Liver (tissue), 9 donors: ENCODE results near the gene RELA. TPM values are rescaled to one million over a fixed set of nuclear protein-coding genes. Genes with fewer than 3 reads are reported as not detected.
A peak's percentile ranks its signal among the peaks of the same experiment; 100 is the strongest.

Experiments
- DNase-seq: peaks from one replicate; pipeline ENCODE4 v3.0.0-alpha.2; 2017; ENCODE audit warnings: low spot score
- H3K27ac ChIP-seq, 2 donors: one replicate each; pipeline ENCODE4 v1.7.0; 2013; ENCODE audit warnings: inconsistent platforms in 2 of 2, low read length in 2 of 2, control low read depth in 1 of 2, low read depth in 1 of 2, mild to moderate bottlenecking in 1 of 2
- H3K27me3 ChIP-seq, 4 donors: one replicate each; pipeline versions ENCODE4 v1.6.1 to v1.7.0; 2013; ENCODE audit warnings: low read length in 3 of 4, inconsistent platforms in 1 of 4, mild to moderate bottlenecking in 1 of 4, moderate library complexity in 1 of 4; ENCODE audit not compliant: control insufficient read depth in 4 of 4, insufficient read depth in 4 of 4
- H3K36me3 ChIP-seq, 4 donors: one replicate each; pipeline versions ENCODE4 v1.6.1 to v1.7.0; 2013; ENCODE audit warnings: low read length in 3 of 4, mild to moderate bottlenecking in 3 of 4, low read depth in 1 of 4, moderate library complexity in 1 of 4; ENCODE audit not compliant: control insufficient read depth in 4 of 4, insufficient read depth in 3 of 4
- H3K4me1 ChIP-seq, 4 donors: one replicate each; pipeline versions ENCODE4 v1.6.1 to v1.7.0; 2013; ENCODE audit warnings: low read length in 3 of 4, mild to moderate bottlenecking in 3 of 4, moderate library complexity in 1 of 4; ENCODE audit not compliant: control insufficient read depth in 4 of 4, insufficient read depth in 4 of 4
- H3K4me3 ChIP-seq, 3 donors: one replicate each; pipeline versions ENCODE4 v1.6.1 to v1.7.0; 2013; ENCODE audit warnings: low read length in 3 of 3, control low read depth in 1 of 3, low read depth in 1 of 3, mild to moderate bottlenecking in 1 of 3
- H3K9ac ChIP-seq, 2 donors: one replicate each; pipeline ENCODE4 v1.7.0; 2013; ENCODE audit warnings: low read length in 2 of 2, mild to moderate bottlenecking in 2 of 2, moderate library complexity in 2 of 2, control low read depth in 1 of 2, low read depth in 1 of 2
- H3K9me3 ChIP-seq, 4 donors: one replicate each; pipeline versions ENCODE4 v1.6.1 to v1.7.0; 2013; ENCODE audit warnings: low read length in 3 of 4; ENCODE audit not compliant: control insufficient read depth in 4 of 4
- FOXA1 ChIP-seq: IDR thresholded peaks from 2 replicates; pipeline ENCODE4 v1.6.1; 2016; ENCODE audit warnings: antibody characterized with exemption
- FOXA2 ChIP-seq: IDR thresholded peaks from 2 replicates; pipeline ENCODE4 v1.6.1; 2016; ENCODE audit warnings: antibody characterized with exemption
- GABPA ChIP-seq, 2 donors: IDR thresholded peaks in 1 of 2; conservative IDR thresholded peaks in 1 of 2; 2 replicates each; pipeline ENCODE4 v1.6.1; 2016; ENCODE audit warnings: antibody characterized with exemption in 2 of 2, mild to moderate bottlenecking in 1 of 2, moderate library complexity in 1 of 2
- HNF4A ChIP-seq, 2 donors: conservative IDR thresholded peaks; 2 replicates each; pipeline ENCODE4 v1.6.1; 2016; ENCODE audit warnings: antibody characterized with exemption in 2 of 2, mild to moderate bottlenecking in 2 of 2
- HNF4G ChIP-seq: IDR thresholded peaks from 2 replicates; pipeline ENCODE4 v1.6.1; 2016; ENCODE audit warnings: antibody characterized with exemption
- JUND ChIP-seq, 2 donors: IDR thresholded peaks; 2 replicates each; pipeline ENCODE4 v1.6.1; 2016; ENCODE audit warnings: antibody characterized with exemption in 2 of 2
- MAX ChIP-seq: IDR thresholded peaks from 2 replicates; pipeline ENCODE4 v1.6.1; 2016; ENCODE audit warnings: antibody characterized with exemption
- NR2F2 ChIP-seq: IDR thresholded peaks from 2 replicates; pipeline ENCODE4 v1.6.1; 2016; ENCODE audit warnings: antibody characterized with exemption
- RAD21 ChIP-seq, 2 donors: IDR thresholded peaks; 2 replicates each; pipeline ENCODE4 v1.6.1; 2016; ENCODE audit warnings: antibody characterized with exemption in 2 of 2, mild to moderate bottlenecking in 2 of 2
- RXRA ChIP-seq, 2 donors: IDR thresholded peaks; 2 replicates each; pipeline ENCODE4 v1.6.1; 2017 to 2018; ENCODE audit warnings: antibody characterized with exemption in 2 of 2, mild to moderate bottlenecking in 1 of 2
- SP1 ChIP-seq: IDR thresholded peaks from 2 replicates; pipeline ENCODE4 v1.6.1; 2018; ENCODE audit warnings: antibody characterized with exemption, mild to moderate bottlenecking
- TAF1 ChIP-seq: conservative IDR thresholded peaks from 2 replicates; pipeline ENCODE4 v1.6.1; 2016; ENCODE audit warnings: antibody characterized with exemption, mild to moderate bottlenecking
- YY1 ChIP-seq: IDR thresholded peaks from 2 replicates; pipeline ENCODE4 v1.6.1; 2016; ENCODE audit warnings: antibody characterized with exemption, mild to moderate bottlenecking
- WGBS: extraction: QIAGEN DNeasy Blood & Tissue Kit; methylation state at CpG from one replicate; pipeline ENCODE4 v1.1.7; 2013; 5-methylcytosine and 5-hydroxymethylcytosine counted together
- polyA plus RNA-seq, 2 donors: library from polyadenylated mRNA; stranded (reverse) in 1 of 2; unstranded in 1 of 2; fragments of 200-250 nt in 1 of 2; fragments of >200 nt in 1 of 2; fragmentation: Nextera tagmentation in 1 of 2; extraction: Ambion mirVana in 1 of 2; gene quantifications; one replicate each; pipeline versions ENCODE4 v1.2.1 to v1.2.3, GENCODE V29; 2013 to 2015
- total RNA-seq, 2 donors: library from RNA; depleted of rRNA; stranded (reverse); fragments of >200 nt; gene quantifications; one replicate each; pipeline ENCODE4 v1.2.3, GENCODE V29; 2014
- TF ChIP-seq, protein P1 (sequence below): IDR thresholded peaks from 2 replicates; pipeline ENCODE4 v1.6.1; 2016; ENCODE audit warnings: antibody characterized with exemption, mild to moderate bottlenecking
- TF ChIP-seq, protein P2 (sequence below): fragments of 150-350 bp; IDR thresholded peaks from 2 replicates; pipeline ENCODE4 v1.5.1; 2017; ENCODE audit warnings: improper control_type of control experiment, low read depth, low read length; ENCODE audit not compliant: missing input control
- donor health status: healthy.
- donor health status: healthy.
- donor health status: healthy.
- donor health status: healthy.
- donor health status: healthy.

Gene RELA
- total RNA-seq (10 to 100 TPM; 11.1 to 22.6 TPM), polyA plus RNA-seq (10 to 100 TPM; 21.3 to 30.7 TPM)

DNA sequence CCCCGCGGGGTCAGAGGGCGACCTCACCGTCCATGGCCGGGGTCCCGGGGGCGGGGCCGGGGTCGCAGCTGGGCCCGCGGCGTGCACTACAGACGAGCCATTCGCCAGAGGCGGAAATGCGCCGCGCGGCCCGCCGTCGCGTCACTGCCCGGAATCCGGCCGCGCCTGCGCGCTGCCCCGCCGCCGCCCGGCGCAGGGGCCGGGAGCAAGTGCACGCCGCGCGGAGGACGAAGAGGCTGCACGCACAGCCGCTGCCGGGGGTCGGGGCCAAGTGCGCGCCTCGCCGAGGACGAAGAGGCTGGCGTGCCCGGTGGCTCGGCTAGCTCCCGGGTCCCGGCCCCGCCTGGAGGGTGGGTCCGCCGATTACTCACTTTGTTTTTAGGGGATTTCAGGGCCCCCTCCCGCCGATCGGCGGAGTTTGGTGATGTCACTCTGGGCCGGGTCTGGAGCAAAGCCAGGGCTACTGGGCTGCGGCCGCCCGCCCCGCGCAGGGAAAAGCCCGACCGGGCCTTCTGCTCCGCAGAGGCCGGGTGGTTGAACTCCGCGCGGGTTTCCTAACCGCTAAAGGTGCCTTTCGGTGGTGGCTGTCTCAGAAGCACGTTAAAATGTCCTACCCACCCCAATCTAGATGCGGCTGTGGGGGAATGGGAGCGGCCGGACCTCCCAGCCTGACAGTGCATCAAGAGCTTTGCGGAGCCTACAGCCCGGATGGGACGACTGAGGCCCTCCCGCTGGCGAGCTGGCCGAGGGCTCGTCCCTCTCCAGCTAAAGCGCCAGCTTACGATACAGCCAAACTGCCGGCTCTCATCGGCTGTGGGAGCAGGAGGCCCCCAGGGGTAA is at the start of gene RELA:
Gene RELA, minus strand, starts transcription at position 118 of the 840 bp plus-strand sequence. Its CDS starts 84 bp downstream, at position 34.
- Histone ChIP-seq H3K27ac (peak within 1 kb of the TSS; percentile 100), H3K27me3 (no peaks in the 10 kb centered on the region), H3K9ac (peak within 1 kb of the TSS; percentile 99 to 100), H3K36me3 (peaks cover 6 to 25% (median 22%) of the 10 kb centered on the region in 4 donors), H3K9me3 (no peaks in the 10 kb centered on the region), H3K4me3 (peak within 1 kb of the TSS; percentile 83 to 100 (median 98)), H3K4me1 (peaks cover 0 to 30% (median 16%) of the 10 kb centered on the region in 4 donors)
- DNase-seq = peak; percentile 91
- under 1% methylated on average over 91 of the region's 91 CpGs for WGBS
- TF ChIP-seq RXRA (IDR thresholded peaks at IDR 0.05) (peak; percentile 42 to 48), GABPA (IDR thresholded peaks at IDR 0.05 in 1 of 2, conservative IDR thresholded peaks at IDR 0.05 in 1 of 2) (peak in 1 of 2 donors; percentile 33), RAD21 (IDR thresholded peaks at IDR 0.05) (peak; percentile 16 to 26), SP1 (peak; percentile 62), TAF1 (peak; percentile 36), JUND (IDR thresholded peaks at IDR 0.05) (peak; percentile 64 to 80), MAX (no peak), YY1 (peak; percentile 60), NR2F2 (peak; percentile 24), HNF4A (conservative IDR thresholded peaks at IDR 0.05) (no peak)
- TF ChIP-seq, protein P1, sequence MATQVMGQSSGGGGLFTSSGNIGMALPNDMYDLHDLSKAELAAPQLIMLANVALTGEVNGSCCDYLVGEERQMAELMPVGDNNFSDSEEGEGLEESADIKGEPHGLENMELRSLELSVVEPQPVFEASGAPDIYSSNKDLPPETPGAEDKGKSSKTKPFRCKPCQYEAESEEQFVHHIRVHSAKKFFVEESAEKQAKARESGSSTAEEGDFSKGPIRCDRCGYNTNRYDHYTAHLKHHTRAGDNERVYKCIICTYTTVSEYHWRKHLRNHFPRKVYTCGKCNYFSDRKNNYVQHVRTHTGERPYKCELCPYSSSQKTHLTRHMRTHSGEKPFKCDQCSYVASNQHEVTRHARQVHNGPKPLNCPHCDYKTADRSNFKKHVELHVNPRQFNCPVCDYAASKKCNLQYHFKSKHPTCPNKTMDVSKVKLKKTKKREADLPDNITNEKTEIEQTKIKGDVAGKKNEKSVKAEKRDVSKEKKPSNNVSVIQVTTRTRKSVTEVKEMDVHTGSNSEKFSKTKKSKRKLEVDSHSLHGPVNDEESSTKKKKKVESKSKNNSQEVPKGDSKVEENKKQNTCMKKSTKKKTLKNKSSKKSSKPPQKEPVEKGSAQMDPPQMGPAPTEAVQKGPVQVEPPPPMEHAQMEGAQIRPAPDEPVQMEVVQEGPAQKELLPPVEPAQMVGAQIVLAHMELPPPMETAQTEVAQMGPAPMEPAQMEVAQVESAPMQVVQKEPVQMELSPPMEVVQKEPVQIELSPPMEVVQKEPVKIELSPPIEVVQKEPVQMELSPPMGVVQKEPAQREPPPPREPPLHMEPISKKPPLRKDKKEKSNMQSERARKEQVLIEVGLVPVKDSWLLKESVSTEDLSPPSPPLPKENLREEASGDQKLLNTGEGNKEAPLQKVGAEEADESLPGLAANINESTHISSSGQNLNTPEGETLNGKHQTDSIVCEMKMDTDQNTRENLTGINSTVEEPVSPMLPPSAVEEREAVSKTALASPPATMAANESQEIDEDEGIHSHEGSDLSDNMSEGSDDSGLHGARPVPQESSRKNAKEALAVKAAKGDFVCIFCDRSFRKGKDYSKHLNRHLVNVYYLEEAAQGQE = peak; percentile 58
- TF ChIP-seq, protein P2, sequence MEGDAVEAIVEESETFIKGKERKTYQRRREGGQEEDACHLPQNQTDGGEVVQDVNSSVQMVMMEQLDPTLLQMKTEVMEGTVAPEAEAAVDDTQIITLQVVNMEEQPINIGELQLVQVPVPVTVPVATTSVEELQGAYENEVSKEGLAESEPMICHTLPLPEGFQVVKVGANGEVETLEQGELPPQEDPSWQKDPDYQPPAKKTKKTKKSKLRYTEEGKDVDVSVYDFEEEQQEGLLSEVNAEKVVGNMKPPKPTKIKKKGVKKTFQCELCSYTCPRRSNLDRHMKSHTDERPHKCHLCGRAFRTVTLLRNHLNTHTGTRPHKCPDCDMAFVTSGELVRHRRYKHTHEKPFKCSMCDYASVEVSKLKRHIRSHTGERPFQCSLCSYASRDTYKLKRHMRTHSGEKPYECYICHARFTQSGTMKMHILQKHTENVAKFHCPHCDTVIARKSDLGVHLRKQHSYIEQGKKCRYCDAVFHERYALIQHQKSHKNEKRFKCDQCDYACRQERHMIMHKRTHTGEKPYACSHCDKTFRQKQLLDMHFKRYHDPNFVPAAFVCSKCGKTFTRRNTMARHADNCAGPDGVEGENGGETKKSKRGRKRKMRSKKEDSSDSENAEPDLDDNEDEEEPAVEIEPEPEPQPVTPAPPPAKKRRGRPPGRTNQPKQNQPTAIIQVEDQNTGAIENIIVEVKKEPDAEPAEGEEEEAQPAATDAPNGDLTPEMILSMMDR = no peak

DNA sequence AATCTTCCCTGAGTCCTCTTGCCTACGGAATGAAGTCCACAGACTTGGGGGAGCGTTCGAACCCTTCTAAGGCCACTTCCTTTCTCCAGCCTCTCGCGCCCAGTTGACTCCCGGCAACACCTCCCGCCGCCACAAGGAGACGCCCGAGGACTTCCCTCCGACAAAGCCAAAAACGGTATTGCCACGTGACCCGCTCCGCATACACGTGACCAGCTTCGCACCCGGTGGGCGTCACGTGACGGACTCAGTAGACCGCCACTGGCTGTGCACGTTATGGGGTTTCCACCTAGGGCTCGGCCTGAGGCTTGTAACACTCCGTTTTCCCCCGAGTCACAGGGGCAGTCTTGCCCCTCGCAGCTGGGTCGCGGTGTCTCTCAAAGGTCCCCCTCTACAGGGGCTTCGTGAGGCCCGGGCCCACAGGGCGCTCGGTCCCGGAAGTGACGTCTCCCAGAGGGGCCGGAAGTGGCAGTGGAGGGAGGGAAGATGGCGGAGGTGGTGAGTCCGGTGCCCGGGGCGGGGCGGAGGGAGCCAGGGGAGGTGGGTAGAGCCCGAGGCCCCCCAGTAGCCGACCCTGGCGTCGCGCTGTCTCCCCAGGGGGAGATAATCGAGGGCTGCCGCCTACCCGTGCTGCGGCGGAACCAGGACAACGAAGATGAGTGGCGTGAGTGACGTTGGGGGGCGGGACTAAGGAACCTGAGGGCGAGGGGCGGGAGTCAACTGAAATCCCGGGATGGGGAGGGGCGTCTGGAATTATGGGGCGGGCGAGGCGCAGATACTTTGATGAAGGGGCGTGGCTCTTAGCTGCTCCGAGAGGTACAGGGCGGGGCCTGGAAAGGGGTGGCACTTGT is 49.3 kb upstream of the RELA start, which contains the start of gene KAT5:
Gene KAT5, plus strand, starts transcription at position 468 of the 848 bp plus-strand sequence. Its CDS starts 16 bp downstream, at position 484.
- under 1% methylated on average over 65 of the region's 65 CpGs for WGBS
- peak; percentile 99 for DNase-seq
- peaks cover 0 to 13% (median 6%) of the 10 kb centered on the region in 4 donors for H3K4me1 ChIP-seq
- TF ChIP-seq FOXA2 (no peak), GABPA (IDR thresholded peaks at IDR 0.05 in 1 of 2, conservative IDR thresholded peaks at IDR 0.05 in 1 of 2) (peak; percentile 99 to 100), HNF4G (no peak), TAF1 (no peak), NR2F2 (peak; percentile 11), HNF4A (conservative IDR thresholded peaks at IDR 0.05) (peak; percentile 14 to 16), RAD21 (IDR thresholded peaks at IDR 0.05) (peak; percentile 91 to 95), MAX (peak; percentile 93), FOXA1 (no peak), YY1 (peak; percentile 98)
- TF ChIP-seq, protein P1 = peak; percentile 24
- TF ChIP-seq, protein P2 = peak; percentile 99

More for the DNA sequence above, 49.3 kb upstream of the RELA start, which contains the start of gene KAT5:
- peak within 1 kb of the TSS; percentile 58 to 85 (median 78) for H3K4me3 ChIP-seq
- H3K27me3 ChIP-seq = no peaks in the 10 kb centered on the region
- peak within 1 kb of the TSS; percentile 55 to 90 for H3K9ac ChIP-seq
- peaks cover 5 to 33% (median 24%) of the 10 kb centered on the region in 4 donors for H3K36me3 ChIP-seq
- no peaks in the 10 kb centered on the region for H3K9me3 ChIP-seq
- peak within 1 kb of the TSS; percentile 97 to 99 for H3K27ac ChIP-seq
